ENCODE data around the gene KRTAP4-2.

Gene KRTAP4-2

DNA sequence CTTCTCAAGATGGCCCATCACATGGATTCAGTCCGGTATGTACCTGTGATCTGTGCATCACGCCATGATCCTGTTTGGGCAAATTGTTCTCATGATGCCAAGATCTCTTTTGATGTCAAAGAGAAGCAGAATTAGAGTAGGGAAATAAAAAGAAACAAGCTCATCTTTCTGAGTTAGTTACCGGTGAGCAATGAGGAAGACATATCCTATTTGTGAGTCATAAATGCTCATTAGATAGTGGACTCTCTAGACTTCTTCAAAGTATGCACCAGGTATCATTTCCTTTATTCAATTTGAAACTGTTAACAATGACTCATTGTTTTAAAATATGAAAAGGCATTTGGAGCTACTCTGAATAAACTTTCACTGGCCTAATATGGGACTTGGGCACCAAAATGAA lies 46.0 kb downstream of the KRTAP4-2 start:
- no peak overlapping the region for H3K4me2 ChIP-seq (ENCODE audit: insufficient read depth, low read length)
- no peak for DNase-seq

More for the DNA sequence above, 46.0 kb downstream of the KRTAP4-2 start:
- Histone ChIP-seq H3K27ac (ENCODE audit: low read length) (no peak overlapping the region), H4K20me1 (ENCODE audit: insufficient read depth, low read length) (no peaks in the 10 kb centered on the region), H3K36me3 (ENCODE audit: insufficient read depth, low read length) (no peaks in the 10 kb centered on the region), H3K9ac (ENCODE audit: low read depth, low read length) (no peak overlapping the region), H3K27me3 (ENCODE audit: insufficient read depth, low read length, poor library complexity) (peaks cover 6% of the 10 kb centered on the region), H3K9me3 (ENCODE audit: insufficient read depth, low read length, severe bottlenecking) (no peaks in the 10 kb centered on the region), H2AFZ (ENCODE audit: low read depth, low read length) (no peak overlapping the region), H3K4me1 (ENCODE audit: insufficient read depth, low read length) (no peaks in the 10 kb centered on the region), H3K79me2 (ENCODE audit: insufficient read depth, low read length) (no peaks in the 10 kb centered on the region), H3K4me3 (ENCODE audit: low read depth in 1 of 2, low read length in 2 of 2) (no peak overlapping the region)
- no peak for ATAC-seq (ENCODE audit: insufficient read depth, low read depth)
- TF ChIP-seq EZH2 (IDR thresholded peaks at IDR 0.05; ENCODE audit: borderline replicate concordance, low read depth, low read length, severe bottlenecking): no peak
- TF ChIP-seq, protein P1, sequence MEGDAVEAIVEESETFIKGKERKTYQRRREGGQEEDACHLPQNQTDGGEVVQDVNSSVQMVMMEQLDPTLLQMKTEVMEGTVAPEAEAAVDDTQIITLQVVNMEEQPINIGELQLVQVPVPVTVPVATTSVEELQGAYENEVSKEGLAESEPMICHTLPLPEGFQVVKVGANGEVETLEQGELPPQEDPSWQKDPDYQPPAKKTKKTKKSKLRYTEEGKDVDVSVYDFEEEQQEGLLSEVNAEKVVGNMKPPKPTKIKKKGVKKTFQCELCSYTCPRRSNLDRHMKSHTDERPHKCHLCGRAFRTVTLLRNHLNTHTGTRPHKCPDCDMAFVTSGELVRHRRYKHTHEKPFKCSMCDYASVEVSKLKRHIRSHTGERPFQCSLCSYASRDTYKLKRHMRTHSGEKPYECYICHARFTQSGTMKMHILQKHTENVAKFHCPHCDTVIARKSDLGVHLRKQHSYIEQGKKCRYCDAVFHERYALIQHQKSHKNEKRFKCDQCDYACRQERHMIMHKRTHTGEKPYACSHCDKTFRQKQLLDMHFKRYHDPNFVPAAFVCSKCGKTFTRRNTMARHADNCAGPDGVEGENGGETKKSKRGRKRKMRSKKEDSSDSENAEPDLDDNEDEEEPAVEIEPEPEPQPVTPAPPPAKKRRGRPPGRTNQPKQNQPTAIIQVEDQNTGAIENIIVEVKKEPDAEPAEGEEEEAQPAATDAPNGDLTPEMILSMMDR (IDR thresholded peaks at IDR 0.05; ENCODE audit: borderline replicate concordance, extremely low read depth, low read length, poor library complexity, severe bottlenecking): no peak
